Ectodermal cell (in vitro differentiated cells): ENCODE data around the gene FKBP1B.
"Not testable (repeated sequence)": the region's sequence is repeated elsewhere in the genome, so short reads cannot be mapped to it uniquely, and the experiment has no call there.

Source experiments
- H3K27ac ChIP-seq: 2 replicates; pipeline ENCODE4 v1.7.0; 2013; ENCODE audit warnings: mild to moderate bottlenecking, low read depth, low read length; ENCODE audit not compliant: insufficient read depth, poor library complexity, severe bottlenecking
- H3K27me3 ChIP-seq: 2 replicates; pipeline ENCODE4 v1.7.0; 2013; ENCODE audit warnings: mild to moderate bottlenecking, low read length; ENCODE audit not compliant: insufficient read depth, control insufficient read depth, poor library complexity, severe bottlenecking
- H3K36me3 ChIP-seq: one replicate; pipeline ENCODE4 v1.7.0; 2013; ENCODE audit warnings: low read length; ENCODE audit not compliant: control insufficient read depth, insufficient read depth
- H3K4me1 ChIP-seq: one replicate; pipeline ENCODE4 v1.7.0; 2013; ENCODE audit warnings: low read length; ENCODE audit not compliant: control insufficient read depth, insufficient read depth
- H3K4me3 ChIP-seq: 2 replicates; pipeline ENCODE4 v1.7.0; 2013; ENCODE audit warnings: low read depth, low read length, control low read depth; ENCODE audit not compliant: insufficient read depth
- H3K9me3 ChIP-seq: 2 replicates; pipeline ENCODE4 v1.7.0; 2013; ENCODE audit warnings: mild to moderate bottlenecking, low read length, moderate library complexity; ENCODE audit not compliant: control insufficient read depth
- WGBS, 2 experiments: methylation state at CpG; one replicate each; pipeline ENCODE4 v1.1.7; 2013; ENCODE audit warnings: missing lambda C conversion rate in 2 of 2; 5-methylcytosine and 5-hydroxymethylcytosine counted together

Gene FKBP1B

DNA sequence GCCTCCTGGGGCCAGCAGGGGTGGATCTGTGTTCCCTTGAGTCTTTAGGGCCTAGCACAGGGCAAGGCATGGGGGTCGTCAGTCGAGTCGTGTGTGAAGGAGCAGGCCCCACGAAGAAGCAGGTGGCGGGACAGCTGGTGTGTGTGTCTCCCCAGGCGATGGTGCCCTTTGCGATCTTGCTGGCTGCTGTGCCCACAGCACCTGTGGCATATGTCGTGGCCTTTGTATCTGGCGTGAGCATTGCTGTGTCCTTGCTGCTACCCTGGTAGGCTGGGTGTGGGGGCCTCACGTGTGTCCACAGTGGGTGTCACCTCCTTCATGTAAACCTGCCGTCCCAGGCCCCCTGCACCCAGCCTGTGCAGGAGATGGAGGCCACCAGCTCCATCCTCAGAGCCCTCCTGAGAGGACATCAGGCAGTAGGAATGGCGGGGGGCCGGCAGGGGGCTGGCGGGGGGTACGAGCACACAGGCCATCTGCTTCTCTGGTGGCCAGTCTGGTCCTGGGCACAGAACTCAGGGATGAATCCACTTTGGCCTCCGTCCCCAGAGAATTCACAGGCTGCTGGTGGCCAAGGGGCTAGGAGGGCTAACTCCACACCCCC lies 26.5 kb upstream of the FKBP1B start:
- no peaks in the 10 kb centered on the region for H3K27me3 ChIP-seq
- no peak overlapping the region for H3K27ac ChIP-seq
- 90% methylated on average over 16 of the region's 16 CpGs for WGBS, 2 experiments
- no peaks in the 10 kb centered on the region for H3K9me3 ChIP-seq
- peaks cover 11% of the 10 kb centered on the region for H3K4me1 ChIP-seq
- H3K4me3 ChIP-seq: no peak overlapping the region
- peaks cover 10% of the 10 kb centered on the region for H3K36me3 ChIP-seq

DNA sequence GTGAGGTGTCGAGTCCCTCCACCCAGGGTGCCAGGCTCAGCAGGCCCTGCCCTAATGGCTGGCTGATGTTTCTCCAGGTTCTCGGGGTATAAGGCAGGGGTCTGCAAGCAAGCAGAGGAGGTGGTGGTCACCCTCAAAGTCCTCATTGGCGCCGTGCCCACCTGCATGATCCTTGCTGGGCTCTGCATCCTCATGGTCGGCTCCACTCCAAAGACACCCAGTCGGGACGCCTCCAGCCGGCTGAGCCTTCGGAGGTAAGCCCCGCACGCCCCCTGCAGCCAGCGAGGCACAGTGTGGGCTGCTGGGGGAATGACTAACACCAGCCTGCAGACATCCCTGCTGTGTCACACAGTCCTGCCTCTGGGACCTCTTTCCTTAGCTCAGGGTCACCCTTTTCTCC lies 25.5 kb upstream of the FKBP1B start:
- peaks cover 10% of the 10 kb centered on the region for H3K36me3 ChIP-seq
- H3K4me3 ChIP-seq: no peak overlapping the region
- peaks cover 6% of the 10 kb centered on the region for H3K4me1 ChIP-seq
- no peaks in the 10 kb centered on the region for H3K9me3 ChIP-seq
- 83 to 90% methylated on average over 12 of the region's 12 CpGs for WGBS, 2 experiments
- H3K27ac ChIP-seq: no peak overlapping the region
- H3K27me3 ChIP-seq: no peaks in the 10 kb centered on the region

DNA sequence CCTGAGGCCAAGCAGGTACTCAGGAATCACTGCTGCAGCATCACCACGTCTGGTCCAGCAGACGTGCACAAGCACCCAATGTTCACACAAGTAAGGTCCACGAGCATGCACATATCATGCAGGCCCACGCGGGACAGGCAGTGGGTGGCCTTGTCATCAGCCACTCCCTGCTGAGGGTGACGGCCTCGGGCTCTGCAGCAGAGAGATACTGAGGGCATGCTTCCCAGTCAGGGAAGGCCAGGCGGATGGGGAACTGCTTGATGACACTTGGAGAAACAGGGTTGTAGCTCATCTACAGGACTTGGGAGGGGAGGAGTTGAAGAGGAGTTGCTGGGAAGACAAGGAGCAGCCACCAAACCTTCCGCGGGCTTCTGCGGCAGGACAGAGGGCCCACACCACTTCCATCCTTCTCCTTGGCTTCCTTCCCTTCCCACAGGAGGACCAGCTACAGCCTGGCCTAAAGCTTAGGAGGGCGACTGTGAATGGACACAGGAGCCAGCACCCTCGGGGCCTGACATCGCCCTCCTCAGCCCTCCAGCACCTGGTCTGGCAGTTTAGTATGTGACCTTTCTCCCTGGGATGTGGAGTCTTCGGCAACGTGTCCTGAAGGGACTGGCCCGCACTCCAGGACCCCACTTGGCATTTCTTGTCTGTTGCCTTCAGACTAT lies 24.4 kb upstream of the FKBP1B start:
- no peaks in the 10 kb centered on the region for H3K9me3 ChIP-seq
- H3K36me3 ChIP-seq: peaks cover 20% of the 10 kb centered on the region
- H3K4me1 ChIP-seq: peaks cover 6% of the 10 kb centered on the region
- H3K4me3 ChIP-seq: no peak overlapping the region
- no peak overlapping the region for H3K27ac ChIP-seq
- H3K27me3 ChIP-seq: no peaks in the 10 kb centered on the region
- WGBS, 2 experiments: 93% methylated on average over 17 of the region's 17 CpGs

DNA sequence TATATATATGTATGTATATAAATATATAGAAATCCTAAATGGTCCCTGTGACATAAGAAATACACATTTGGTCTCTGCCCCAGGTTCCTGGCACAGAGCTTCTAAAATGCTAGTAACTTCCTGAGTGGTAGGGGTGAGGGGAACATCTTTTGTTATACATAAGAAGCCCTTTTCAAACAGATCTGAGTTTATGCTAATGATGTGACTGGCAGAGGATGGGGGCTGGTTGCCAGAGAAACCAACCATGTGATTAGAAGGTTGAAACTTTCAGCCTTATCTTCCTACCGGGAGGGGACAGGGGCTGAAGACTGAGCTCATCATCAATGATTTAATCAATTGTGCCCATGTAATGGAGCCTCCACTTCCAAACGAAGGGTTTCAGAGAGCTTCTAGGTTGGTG lies 23.3 kb upstream of the FKBP1B start:
- H3K4me1 ChIP-seq: peaks cover 6% of the 10 kb centered on the region
- no peaks in the 10 kb centered on the region for H3K27me3 ChIP-seq
- H3K36me3 ChIP-seq: peaks cover 27% of the 10 kb centered on the region
- H3K27ac ChIP-seq: no peak overlapping the region
- 9 to 10% methylated on average over 2 of the region's 2 CpGs for WGBS, 2 experiments
- no peak overlapping the region for H3K4me3 ChIP-seq
- H3K9me3 ChIP-seq: no peaks in the 10 kb centered on the region

DNA sequence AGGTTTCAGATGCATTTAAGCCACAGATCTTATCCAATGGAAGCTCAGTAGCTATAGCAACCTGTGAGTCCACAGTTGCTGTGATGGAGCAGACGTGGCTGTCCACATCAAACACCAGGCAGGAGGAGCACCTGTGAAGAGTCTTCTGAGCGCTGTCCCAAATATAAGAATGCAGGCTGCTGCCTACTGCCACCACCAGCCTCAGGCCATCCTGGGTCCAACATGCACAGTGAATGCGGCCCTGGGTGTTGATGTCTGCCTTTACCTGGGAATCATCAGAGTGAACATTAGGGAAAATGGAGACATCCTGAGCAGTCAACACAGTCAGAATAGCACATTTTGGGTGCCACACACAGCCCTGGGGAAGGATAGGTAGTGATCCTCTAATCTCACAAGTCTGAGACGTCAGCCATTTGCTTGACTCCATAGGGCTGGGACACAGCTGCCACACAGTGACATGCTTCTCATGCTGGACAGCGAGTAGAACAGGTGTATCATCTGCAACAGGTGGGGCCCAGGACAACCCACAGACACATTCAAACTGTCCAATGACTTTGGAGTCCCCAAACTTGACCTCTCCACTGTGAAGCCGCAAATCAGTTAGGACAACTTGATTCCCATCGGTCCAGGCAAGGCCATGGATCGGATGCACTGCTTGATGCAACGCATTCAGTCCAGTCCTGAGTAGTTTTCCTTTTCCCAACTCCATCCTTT lies 10.6 kb upstream of the FKBP1B start:
- no peaks in the 10 kb centered on the region for H3K9me3 ChIP-seq
- no peak overlapping the region for H3K27ac ChIP-seq
- H3K4me1 ChIP-seq: no peaks in the 10 kb centered on the region
- WGBS, 2 experiments: 96 to 97% methylated on average over 9 of the region's 9 CpGs
- H3K4me3 ChIP-seq: no peak overlapping the region
- no peaks in the 10 kb centered on the region for H3K27me3 ChIP-seq
- H3K36me3 ChIP-seq: peaks cover 29% of the 10 kb centered on the region

DNA sequence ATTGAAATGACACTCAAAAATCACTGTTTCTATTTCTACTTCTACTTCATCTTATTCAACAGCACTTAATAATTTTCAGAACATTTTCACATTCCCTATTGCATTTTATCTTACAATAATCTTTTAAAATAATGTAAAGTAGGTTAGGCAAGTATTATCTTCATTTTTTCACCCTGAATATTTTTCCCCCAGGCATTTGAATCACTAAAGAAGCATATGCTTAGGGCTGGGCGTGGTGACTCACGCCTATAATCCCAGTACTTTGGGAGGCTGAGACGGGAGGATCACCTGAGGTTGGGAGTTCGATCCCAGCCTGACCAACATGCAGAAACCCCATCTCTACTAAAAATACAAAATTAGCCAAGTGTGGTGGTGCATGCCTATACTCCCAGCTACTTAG lies 9.0 kb upstream of the FKBP1B start:
- peaks cover 29% of the 10 kb centered on the region for H3K36me3 ChIP-seq
- no peaks in the 10 kb centered on the region for H3K9me3 ChIP-seq
- H3K4me1 ChIP-seq: no peaks in the 10 kb centered on the region
- H3K27me3 ChIP-seq: no peaks in the 10 kb centered on the region
- 90% methylated on average over 4 of the region's 4 CpGs for WGBS, 2 experiments
- no peak overlapping the region for H3K4me3 ChIP-seq
- no peak overlapping the region for H3K27ac ChIP-seq

DNA sequence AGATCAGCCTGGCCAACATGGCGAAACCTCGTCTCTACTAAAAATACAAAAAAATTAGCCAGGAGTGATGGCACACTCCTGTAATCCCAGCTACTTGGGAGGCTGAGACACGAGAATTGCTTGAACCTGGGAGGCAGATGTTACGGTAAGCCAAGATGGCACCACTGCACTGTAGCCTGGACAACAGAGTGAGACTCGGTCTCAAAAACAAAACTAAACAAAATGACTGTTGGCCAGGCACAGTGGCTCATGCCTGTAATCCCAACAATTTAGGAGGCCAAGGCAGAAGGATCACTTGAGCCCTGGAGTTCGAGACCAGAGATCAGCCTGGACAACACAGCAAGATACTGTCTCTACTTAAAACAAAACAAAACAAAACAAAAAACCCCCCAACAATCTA lies 6.4 kb upstream of the FKBP1B start:
- WGBS, 2 experiments: 88 to 96% methylated on average over 6 of the region's 6 CpGs
- H3K9me3 ChIP-seq, H3K4me3 ChIP-seq, H3K4me1 ChIP-seq, H3K27ac ChIP-seq, H3K27me3 ChIP-seq: not testable (repeated sequence)
- H3K36me3 ChIP-seq: peaks cover 13% of the 10 kb centered on the region

DNA sequence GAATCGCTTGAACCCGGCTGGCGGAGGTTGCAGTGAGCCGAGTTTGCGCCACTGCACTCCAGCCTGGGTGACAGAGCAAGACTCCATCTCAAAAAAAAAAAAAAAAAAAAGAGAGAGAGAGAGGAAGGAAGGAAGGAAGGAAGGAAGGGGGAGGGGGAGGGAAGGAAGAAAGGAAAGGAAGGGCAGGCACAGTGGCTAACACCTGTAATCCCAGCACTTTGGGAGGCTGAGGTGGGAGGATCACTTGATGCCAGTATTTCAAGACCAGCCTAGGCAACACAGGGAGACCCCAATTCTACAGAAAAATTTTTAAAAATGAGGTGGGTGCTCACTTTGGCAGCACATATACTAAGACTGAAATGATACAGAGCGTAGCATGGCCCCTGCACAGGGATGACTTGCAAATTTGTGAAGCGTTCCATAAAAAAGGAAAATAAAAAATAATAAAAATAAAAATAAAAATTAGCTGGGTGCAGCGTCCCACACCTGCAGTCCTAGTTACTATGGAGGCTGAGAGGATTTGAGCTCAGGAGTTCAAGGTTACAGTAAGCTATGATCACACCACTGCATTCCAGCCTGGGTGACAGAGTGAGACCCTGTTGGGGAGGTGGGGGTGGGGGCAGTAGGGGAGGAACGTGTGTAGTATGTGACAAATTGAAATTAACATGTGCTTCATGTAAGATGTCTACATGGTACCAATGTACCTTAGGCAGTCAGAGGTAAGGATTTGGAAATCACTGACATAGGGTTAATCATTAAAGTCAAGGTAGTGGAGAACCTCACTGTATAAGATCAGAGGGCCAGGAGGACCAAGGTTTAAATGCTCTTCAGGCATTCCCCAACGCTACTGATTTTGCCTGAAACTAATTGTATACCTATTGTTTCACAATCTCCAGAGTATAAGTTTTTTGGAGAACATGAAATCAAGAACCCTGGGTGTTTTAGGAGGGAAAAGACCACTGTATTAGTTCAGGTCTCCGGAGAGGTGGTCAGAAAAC lies 3.7 kb upstream of the FKBP1B start:
- H3K27me3 ChIP-seq: no peaks in the 10 kb centered on the region
- H3K9me3 ChIP-seq: no peaks in the 10 kb centered on the region
- no peaks in the 10 kb centered on the region for H3K36me3 ChIP-seq
- no peaks in the 10 kb centered on the region for H3K4me1 ChIP-seq
- H3K27ac ChIP-seq: no peak overlapping the region
- peak overlapping the region; percentile 69 for H3K4me3 ChIP-seq
- 73 to 80% methylated on average over 8 to 11 of the region's 11 CpGs for WGBS, 2 experiments

DNA sequence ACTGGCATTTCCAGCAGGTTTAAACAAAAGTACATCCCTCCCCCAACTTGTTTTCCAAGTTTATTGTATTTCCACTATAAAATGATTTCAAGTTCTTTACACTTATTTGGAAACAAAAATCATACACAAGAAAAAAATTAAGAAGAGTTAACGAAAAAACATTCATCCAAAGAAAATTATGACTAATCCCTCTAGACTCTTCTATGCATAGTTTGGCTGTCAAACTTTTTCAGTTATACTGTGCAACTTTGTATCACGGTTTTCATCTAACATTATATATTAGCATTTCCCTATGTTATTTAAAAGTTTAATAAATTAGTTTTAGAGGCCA lies 3.0 kb upstream of the FKBP1B start:
- no peak overlapping the region for H3K27ac ChIP-seq

More for the DNA sequence above, 3.0 kb upstream of the FKBP1B start:
- Histone ChIP-seq H3K27me3 (no peaks in the 10 kb centered on the region), H3K9me3 (no peaks in the 10 kb centered on the region), H3K4me1 (no peaks in the 10 kb centered on the region), H3K36me3 (no peaks in the 10 kb centered on the region), H3K4me3 (peak overlapping the region; percentile 69)
- WGBS, 2 experiments: 0 to 4% methylated on average over 2 of the region's 2 CpGs
